Mesenchymal stem cell (in vitro differentiated cells and primary cell): ENCODE data around the gene PARD3B.

Source experiments
- DNase-seq: peaks from one replicate; pipeline ENCODE4 v3.0.0-alpha.2; 2013
- H2AFZ ChIP-seq: one replicate; pipeline ENCODE4 v1.6.1; 2013; ENCODE audit warnings: low read depth, mild to moderate bottlenecking, control low read depth, inconsistent platforms, low read length, moderate library complexity
- H2AK5ac ChIP-seq: 2 replicates; pipeline ENCODE4 v1.6.1; 2013; ENCODE audit warnings: low read length, moderate library complexity, mild to moderate bottlenecking, inconsistent platforms; ENCODE audit not compliant: severe bottlenecking
- H2BK120ac ChIP-seq: one replicate; pipeline ENCODE4 v1.6.1; 2013; ENCODE audit warnings: low read depth, mild to moderate bottlenecking, inconsistent platforms, low read length, moderate library complexity
- H2BK12ac ChIP-seq, 2 experiments: one replicate each; pipeline ENCODE4 v1.6.1; 2013; ENCODE audit warnings: inconsistent platforms in 2 of 2, low read length in 2 of 2, mild to moderate bottlenecking in 2 of 2, moderate library complexity in 2 of 2, control low read depth in 1 of 2
- H2BK15ac ChIP-seq: one replicate; pipeline ENCODE4 v1.6.1; 2013; ENCODE audit warnings: mild to moderate bottlenecking, low read depth, inconsistent platforms; ENCODE audit not compliant: poor library complexity, severe bottlenecking
- H2BK5ac ChIP-seq: 2 replicates; pipeline ENCODE4 v1.6.1; 2013; ENCODE audit warnings: low read depth, mild to moderate bottlenecking, low read length, control low read depth, inconsistent platforms; ENCODE audit not compliant: poor library complexity, severe bottlenecking
- H3K14ac ChIP-seq, 2 experiments: one replicate each; pipeline ENCODE4 v1.6.1; 2013; ENCODE audit warnings: inconsistent platforms in 2 of 2, low read length in 2 of 2, control low read depth in 1 of 2, mild to moderate bottlenecking in 1 of 2, moderate library complexity in 1 of 2
- H3K18ac ChIP-seq, 2 experiments: one replicate each; pipeline ENCODE4 v1.6.1; 2013; ENCODE audit warnings: inconsistent platforms in 2 of 2, low read length in 2 of 2, control low read depth in 1 of 2, low read depth in 1 of 2, mild to moderate bottlenecking in 1 of 2
- H3K23ac ChIP-seq, 2 experiments: one replicate each; pipeline ENCODE4 v1.6.1; 2013; ENCODE audit warnings: inconsistent platforms in 2 of 2, low read length in 2 of 2, mild to moderate bottlenecking in 2 of 2, moderate library complexity in 2 of 2, control low read depth in 1 of 2
- H3K27ac ChIP-seq: 2 replicates; pipeline ENCODE4 v1.5.1; 2013; ENCODE audit warnings: mild to moderate bottlenecking, moderate library complexity, low read length, control low read depth, inconsistent platforms; ENCODE audit not compliant: poor library complexity, severe bottlenecking
- H3K27me3 ChIP-seq, 2 experiments: 2 replicates each; pipeline versions ENCODE4 v1.6.1 to v1.7.0; 2013; ENCODE audit warnings: low read length in 2 of 2, mild to moderate bottlenecking in 2 of 2, moderate library complexity in 2 of 2, control low read depth in 1 of 2, inconsistent platforms in 1 of 2; ENCODE audit not compliant: control insufficient read depth in 1 of 2, insufficient read depth in 1 of 2
- H3K36me3 ChIP-seq, 2 experiments: 2 replicates each; pipeline versions ENCODE4 v1.6.1 to v1.7.0; 2013; ENCODE audit warnings: low read length in 2 of 2, control low read depth in 1 of 2, inconsistent platforms in 1 of 2, low read depth in 1 of 2, mild to moderate bottlenecking in 1 of 2; ENCODE audit not compliant: insufficient read depth in 2 of 2, control insufficient read depth in 1 of 2
- H3K4ac ChIP-seq, 2 experiments: one replicate each; pipeline ENCODE4 v1.6.1; 2013; ENCODE audit warnings: inconsistent platforms in 2 of 2, low read length in 2 of 2, mild to moderate bottlenecking in 2 of 2, moderate library complexity in 2 of 2, control low read depth in 1 of 2, low read depth in 1 of 2
- H3K4me1 ChIP-seq: 2 replicates; pipeline ENCODE4 v1.6.1; 2013; ENCODE audit warnings: low read depth, low read length, control low read depth; ENCODE audit not compliant: control insufficient read depth, insufficient read depth
- H3K4me2 ChIP-seq: 2 replicates; pipeline ENCODE4 v1.6.1; 2013; ENCODE audit warnings: low read length, mild to moderate bottlenecking, inconsistent platforms; ENCODE audit not compliant: poor library complexity, severe bottlenecking
- H3K4me3 ChIP-seq, 2 experiments: 2 replicates each; pipeline versions ENCODE4 v1.5.1 to v1.7.0; 2013; ENCODE audit warnings: low read length in 2 of 2, mild to moderate bottlenecking in 2 of 2, control low read depth in 1 of 2, low read depth in 1 of 2; ENCODE audit not compliant: insufficient read depth in 1 of 2
- H3K79me1 ChIP-seq: replicated peaks from 2 replicates; pipeline ENCODE4 v1.6.1; 2013; ENCODE audit warnings: mild to moderate bottlenecking, control low read depth, low read length, inconsistent platforms; ENCODE audit not compliant: poor library complexity, severe bottlenecking
- H3K9ac ChIP-seq: 2 replicates; pipeline ENCODE4 v1.7.0; 2013; ENCODE audit warnings: mild to moderate bottlenecking, low read length, moderate library complexity
- H3K9me3 ChIP-seq: 2 replicates; pipeline ENCODE4 v1.7.0; 2013; ENCODE audit warnings: mild to moderate bottlenecking, low read length; ENCODE audit not compliant: control insufficient read depth
- H4K8ac ChIP-seq: one replicate; pipeline ENCODE4 v1.6.1; 2013; ENCODE audit warnings: inconsistent platforms, mild to moderate bottlenecking, low read length, moderate library complexity
- H4K91ac ChIP-seq: one replicate; pipeline ENCODE4 v1.6.1; 2013; ENCODE audit warnings: mild to moderate bottlenecking, low read length, inconsistent platforms
- WGBS: methylation state at CpG from one replicate; pipeline ENCODE4 v1.1.7; 2013; ENCODE audit warnings: mixed read lengths; 5-methylcytosine and 5-hydroxymethylcytosine counted together

PARD3B gene

DNA sequence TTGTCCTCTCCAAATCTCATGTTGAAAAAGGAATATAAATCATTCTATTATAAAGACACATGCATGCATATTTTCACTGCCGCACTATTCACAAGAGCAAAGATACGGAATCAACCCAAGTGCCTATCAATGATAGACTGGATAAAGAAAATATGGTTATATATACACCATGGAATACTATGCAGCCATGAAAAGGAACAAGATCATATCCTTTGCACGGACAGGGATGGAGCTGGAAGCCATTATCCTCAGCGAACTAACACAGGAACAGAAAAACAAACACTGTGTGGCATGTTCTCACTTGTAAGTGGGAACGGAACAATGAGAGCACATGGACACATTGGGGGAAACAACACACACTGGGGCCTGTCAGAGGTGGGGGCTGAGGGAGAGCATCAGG is 28.1 kb upstream of the PARD3B start:
- Histone ChIP-seq H3K27ac (no peak overlapping the region), H2AFZ (no peak overlapping the region), H2BK5ac (no peak overlapping the region), H3K79me1 (no peaks in the 10 kb centered on the region), H2BK12ac (no peak overlapping the region), H3K18ac (no peak overlapping the region), H3K4me2 (no peak overlapping the region), H3K9me3 (no peaks in the 10 kb centered on the region), H3K23ac (no peak overlapping the region), H2AK5ac (no peak overlapping the region), H3K14ac (no peak overlapping the region), H3K9ac (no peak overlapping the region), H3K4ac (no peak overlapping the region), H3K36me3 (no peaks in the 10 kb centered on the region), H2BK15ac (no peak overlapping the region), H4K8ac (peak overlapping the region; percentile 31), H4K91ac (no peak overlapping the region), H3K4me1 (no peaks in the 10 kb centered on the region), H3K4me3 (no peak overlapping the region), H3K27me3 (no peaks in the 10 kb centered on the region), H2BK120ac (no peak overlapping the region)
- WGBS, result 92% methylated on average over 3 of the region's 5 CpGs
- no peak for DNase-seq

DNA sequence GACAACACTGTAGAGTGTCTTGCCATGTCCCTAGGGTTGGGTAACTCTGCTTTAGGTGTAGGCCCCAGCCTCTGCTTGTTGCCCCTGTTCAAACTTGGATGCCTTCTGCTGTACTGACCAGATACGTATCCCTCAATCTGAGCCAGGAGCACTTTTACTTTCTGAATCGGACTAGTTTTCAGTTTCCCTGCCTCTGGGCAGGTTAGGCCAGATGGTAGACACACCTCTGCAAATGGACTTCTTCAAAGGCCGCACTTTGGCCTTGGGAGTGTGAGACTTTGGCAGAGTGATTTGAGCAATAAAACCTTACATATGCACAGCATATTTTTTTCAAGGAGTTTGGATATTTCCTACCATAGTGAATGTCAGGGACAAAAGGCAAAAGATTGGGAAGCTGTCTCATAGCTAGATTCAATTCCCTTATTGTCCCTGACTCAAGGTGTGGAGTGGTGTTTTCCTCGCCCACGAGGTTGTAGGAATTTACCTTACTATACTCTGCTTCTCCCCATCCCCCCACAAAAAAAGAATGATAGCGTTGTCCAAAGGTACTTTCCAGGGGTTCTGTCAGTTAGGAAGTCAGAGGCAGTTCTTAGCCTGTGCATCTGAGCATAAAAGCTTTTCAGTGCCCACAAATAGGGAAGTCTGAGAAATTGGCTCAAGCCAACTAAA is 15.3 kb upstream of the PARD3B start:
- H4K91ac ChIP-seq, result no peak overlapping the region
- H3K18ac ChIP-seq, result no peak overlapping the region
- no peak overlapping the region for H2BK15ac ChIP-seq
- no peak overlapping the region for H3K14ac ChIP-seq
- H3K4ac ChIP-seq, result no peak overlapping the region
- 91% methylated on average over 4 of the region's 6 CpGs for WGBS
- no peaks in the 10 kb centered on the region for H3K9me3 ChIP-seq
- H4K8ac ChIP-seq, result no peak overlapping the region
- no peak overlapping the region for H3K27ac ChIP-seq
- H2BK120ac ChIP-seq, result no peak overlapping the region
- H2BK12ac ChIP-seq, result no peak overlapping the region
- H2AK5ac ChIP-seq, result no peak overlapping the region
- no peaks in the 10 kb centered on the region for H3K27me3 ChIP-seq
- DNase-seq, result no peak
- H3K36me3 ChIP-seq, result no peaks in the 10 kb centered on the region
- no peak overlapping the region for H2AFZ ChIP-seq
- H3K9ac ChIP-seq, result no peak overlapping the region
- no peak overlapping the region for H3K4me3 ChIP-seq
- no peak overlapping the region for H2BK5ac ChIP-seq
- no peak overlapping the region for H3K23ac ChIP-seq
- no peak overlapping the region for H3K4me2 ChIP-seq
- peaks cover 3% of the 10 kb centered on the region for H3K4me1 ChIP-seq
- no peaks in the 10 kb centered on the region for H3K79me1 ChIP-seq

- no peaks in the 10 kb centered on the region for H3K9me3 ChIP-seq
- H4K91ac ChIP-seq, result no peak overlapping the region
- no peak overlapping the region for H2BK15ac ChIP-seq
- H2BK120ac ChIP-seq, result no peak overlapping the region
- 86% methylated on average over 1 of the region's 1 CpG for WGBS
- H2AFZ ChIP-seq, result no peak overlapping the region
- H3K4me2 ChIP-seq, result no peak overlapping the region
- no peaks in the 10 kb centered on the region for H3K79me1 ChIP-seq
- no peak overlapping the region for H3K4ac ChIP-seq
- peaks cover 3% of the 10 kb centered on the region for H3K4me1 ChIP-seq
- no peak overlapping the region for H2BK12ac ChIP-seq
- no peak overlapping the region for H2BK5ac ChIP-seq
- no peak overlapping the region for H3K4me3 ChIP-seq
- no peak overlapping the region for H2AK5ac ChIP-seq
- DNase-seq, result no peak
- H3K27me3 ChIP-seq, result no peaks in the 10 kb centered on the region
- no peak overlapping the region for H3K27ac ChIP-seq
- H3K36me3 ChIP-seq, result no peaks in the 10 kb centered on the region
- H3K14ac ChIP-seq, result no peak overlapping the region
- no peak overlapping the region for H3K18ac ChIP-seq
- no peak overlapping the region for H3K23ac ChIP-seq
- no peak overlapping the region for H4K8ac ChIP-seq
- H3K9ac ChIP-seq, result no peak overlapping the region
Measured at GRCh38 chr2:204530464-204530805, 14.8 kb upstream of the PARD3B start.

GRCh38 chr2:204533629-204534370 is 11.5 kb upstream of the PARD3B start:
- H2BK12ac ChIP-seq, result no peak overlapping the region
- H2AK5ac ChIP-seq, result no peak overlapping the region
- 90% methylated on average over 3 of the region's 5 CpGs for WGBS
- H3K27ac ChIP-seq, result no peak overlapping the region
- no peak overlapping the region for H3K4ac ChIP-seq
- H2BK15ac ChIP-seq, result peak overlapping the region; percentile 46
- peak; percentile 4 for DNase-seq
- H3K18ac ChIP-seq, result no peak overlapping the region
- H2AFZ ChIP-seq, result no peak overlapping the region
- no peak overlapping the region for H3K4me2 ChIP-seq
- no peak overlapping the region for H3K4me3 ChIP-seq
- no peak overlapping the region for H2BK5ac ChIP-seq
- peak overlapping the region; percentile 45 for H3K9ac ChIP-seq
- no peak overlapping the region for H4K8ac ChIP-seq
- no peaks in the 10 kb centered on the region for H3K79me1 ChIP-seq
- H2BK120ac ChIP-seq, result no peak overlapping the region
- H3K14ac ChIP-seq, result no peak overlapping the region
- H4K91ac ChIP-seq, result no peak overlapping the region
- no peaks in the 10 kb centered on the region for H3K27me3 ChIP-seq
- no peak overlapping the region for H3K23ac ChIP-seq
- H3K4me1 ChIP-seq, result peaks cover 5% of the 10 kb centered on the region
- no peaks in the 10 kb centered on the region for H3K36me3 ChIP-seq
- no peaks in the 10 kb centered on the region for H3K9me3 ChIP-seq
